Memory B cell (primary cell): ENCODE results near the gene TPST2.
A peak's percentile ranks its signal among the peaks of the same experiment; 100 is the strongest.
"Not testable (repeated sequence)": the region's sequence is repeated elsewhere in the genome, so short reads cannot be mapped to it uniquely, and the experiment has no call there.

Experiments used
- ATAC-seq: fragments of 150-1000 bp; cut with Tn5 transposase; 2 replicates; pipeline ENCODE4 v1.10.0; 2021; ENCODE audit warnings: low read depth, mild to moderate bottlenecking, moderate library complexity
- DNase-seq, 2 donors: peaks; one replicate each; pipeline ENCODE4 v3.0.0; 2022; ENCODE audit warnings: low spot score in 2 of 2
- H3K27ac Mint-ChIP-seq: one replicate; pipeline ENCODE4 v1.8.0; 2022; ENCODE audit warnings: mild to moderate bottlenecking, moderate library complexity, mixed read lengths
- H3K27me3 Mint-ChIP-seq: one replicate; pipeline ENCODE4 v1.8.0; 2022; ENCODE audit warnings: mixed read lengths
- H3K36me3 Mint-ChIP-seq: one replicate; pipeline ENCODE4 v1.8.0; 2022; ENCODE audit warnings: mild to moderate bottlenecking, mixed read lengths
- H3K4me1 Mint-ChIP-seq: one replicate; pipeline ENCODE4 v1.8.0; 2022; ENCODE audit warnings: mixed read lengths
- H3K4me3 Mint-ChIP-seq: one replicate; pipeline ENCODE4 v1.8.0; 2022; ENCODE audit warnings: mild to moderate bottlenecking, moderate library complexity, mixed read lengths
- H3K9me3 Mint-ChIP-seq: one replicate; pipeline ENCODE4 v1.8.0; 2022; ENCODE audit warnings: mixed read lengths

The TPST2 gene

DNA sequence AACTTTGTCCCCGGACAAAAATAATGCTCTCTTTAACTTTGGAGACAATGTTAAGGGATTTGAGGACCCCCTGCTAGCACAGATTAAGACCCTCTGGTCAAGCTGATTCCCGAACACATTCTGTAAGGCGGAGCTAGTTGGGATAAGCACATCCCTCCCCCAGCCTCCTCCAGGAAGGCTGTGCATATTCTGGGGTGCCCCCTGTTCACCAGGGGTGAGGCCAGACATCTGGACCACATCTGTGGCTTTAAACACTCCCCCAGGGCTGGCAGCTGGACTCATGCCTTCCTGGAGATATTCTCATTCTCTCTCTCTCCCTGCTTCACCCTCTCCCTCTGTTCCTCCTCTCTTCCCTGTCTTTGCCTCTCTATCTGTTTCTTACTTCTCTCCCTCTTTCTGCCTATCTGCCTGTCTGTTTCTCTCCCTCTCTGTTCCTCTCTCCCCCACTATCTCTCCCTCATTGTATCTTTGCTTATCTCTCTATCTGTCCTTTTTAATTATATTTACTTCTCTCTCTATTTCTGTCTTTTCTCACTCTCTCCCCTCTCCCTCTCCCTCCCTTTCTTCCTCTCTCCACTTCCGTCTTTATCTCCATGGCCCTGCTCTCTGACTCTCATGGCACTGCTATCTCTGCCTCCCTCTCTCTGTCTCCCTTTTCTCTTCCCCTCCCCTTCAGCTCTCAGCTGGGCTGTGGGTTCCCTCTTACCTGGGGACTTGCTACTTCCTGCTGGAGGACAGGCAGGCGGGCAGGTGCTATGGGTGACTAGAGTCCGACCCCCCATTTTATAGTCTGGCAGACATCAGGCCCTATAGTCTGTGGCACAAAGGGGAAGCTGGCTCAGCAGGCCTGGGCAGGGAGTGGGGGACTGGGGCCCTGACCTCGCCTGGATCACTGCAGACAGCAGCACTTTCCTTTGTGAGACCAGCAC is 27.6 kb upstream of the TPST2 start, which contains the start of gene CRYBB1:
Gene CRYBB1, minus strand, starts transcription at position 757 of the 929 bp plus-strand sequence. CDS start 1,708 bp downstream, outside the sequence.
- Mint-ChIP-seq H3K27ac (peak within 1 kb of the TSS; percentile 49), H3K36me3 (no peaks in the 10 kb centered on the region), H3K4me3 (no peak within 1 kb of the TSS), H3K4me1 (peaks cover 22% of the 10 kb centered on the region), H3K27me3 (peaks cover 7% of the 10 kb centered on the region), H3K9me3 (no peaks in the 10 kb centered on the region)
- DNase-seq (no peak), ATAC-seq (no peak)

DNA sequence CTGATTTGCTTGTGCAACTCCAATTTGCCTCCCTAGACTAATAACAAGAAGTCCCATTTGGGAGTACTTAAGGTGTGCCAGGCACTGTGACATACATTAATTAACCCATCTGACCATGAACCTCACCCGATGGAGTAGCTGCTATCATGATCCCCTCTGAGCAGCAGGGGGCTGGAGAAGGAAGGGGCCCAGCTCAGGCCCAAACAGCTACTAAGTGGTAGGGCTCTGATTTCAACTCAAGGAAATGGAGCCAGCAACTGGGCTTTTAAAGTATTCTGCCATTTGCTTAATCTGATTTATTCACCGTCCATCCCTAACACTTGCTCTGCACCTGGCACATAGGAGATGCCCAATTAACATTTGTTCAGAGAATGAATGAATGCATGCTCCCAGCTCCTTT is 26.7 kb upstream of the TPST2 start:
- no peak overlapping the region for H3K4me3 Mint-ChIP-seq
- H3K4me1 Mint-ChIP-seq: peaks cover 22% of the 10 kb centered on the region
- no peaks in the 10 kb centered on the region for H3K36me3 Mint-ChIP-seq
- no peaks in the 10 kb centered on the region for H3K9me3 Mint-ChIP-seq
- H3K27ac Mint-ChIP-seq: no peak overlapping the region
- ATAC-seq: no peak
- peaks cover 2% of the 10 kb centered on the region for H3K27me3 Mint-ChIP-seq
- DNase-seq: no peak

DNA sequence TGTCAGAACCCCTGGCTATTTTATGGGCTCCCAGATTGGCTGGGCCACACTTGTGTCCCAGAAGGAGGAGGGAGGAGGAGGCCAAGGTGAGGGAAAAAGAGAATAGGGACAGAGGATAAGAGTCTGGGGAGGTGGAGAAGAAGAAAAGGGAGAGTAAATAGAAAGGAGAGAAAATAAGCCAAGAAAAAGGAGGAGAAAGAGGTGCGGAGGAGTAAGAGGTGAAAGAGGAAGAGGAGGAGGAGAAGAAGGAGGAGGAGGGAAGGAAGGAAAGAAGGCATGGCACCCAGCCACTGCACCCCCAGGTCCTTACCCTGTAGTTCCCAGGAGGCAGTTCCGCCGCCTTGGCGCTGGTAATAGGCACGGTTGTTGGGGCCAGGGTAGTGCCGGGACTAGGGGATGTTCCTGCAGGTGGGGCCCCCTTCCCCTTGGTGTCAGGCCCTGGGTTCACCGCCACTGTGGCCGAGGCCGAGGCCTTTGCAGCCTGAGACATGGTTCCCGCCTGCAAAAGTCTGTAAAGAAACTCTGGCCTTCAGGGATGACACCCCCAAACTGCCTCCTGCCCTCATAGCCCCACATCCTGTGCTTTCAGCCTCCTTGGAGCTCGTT is 26.0 kb upstream of the TPST2 start:
- peaks cover 2% of the 10 kb centered on the region for H3K27me3 Mint-ChIP-seq
- DNase-seq (no peak), ATAC-seq (no peak)
- no peak overlapping the region for H3K27ac Mint-ChIP-seq
- no peaks in the 10 kb centered on the region for H3K9me3 Mint-ChIP-seq
- H3K4me3 Mint-ChIP-seq: no peak overlapping the region
- peaks cover 22% of the 10 kb centered on the region for H3K4me1 Mint-ChIP-seq
- no peaks in the 10 kb centered on the region for H3K36me3 Mint-ChIP-seq

DNA sequence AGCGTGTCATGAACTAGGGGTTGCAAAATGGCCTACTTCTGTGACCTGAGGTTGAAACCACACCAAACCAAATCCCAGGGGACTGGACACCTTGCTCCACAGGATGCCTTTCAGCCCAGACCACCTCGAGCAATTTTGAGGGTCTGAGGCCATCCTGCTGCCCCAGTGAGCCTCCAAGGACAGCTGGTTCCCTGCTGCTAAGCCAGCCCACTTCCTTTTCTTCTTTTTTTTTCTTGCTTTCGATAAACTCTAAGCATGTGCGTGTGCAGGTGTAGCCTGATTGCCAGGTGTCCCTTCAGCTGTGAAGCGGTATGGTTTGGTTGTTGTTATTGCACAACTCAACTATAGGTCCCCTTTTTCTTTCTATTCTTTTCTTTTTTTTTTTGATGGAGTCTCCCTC is 25.2 kb upstream of the TPST2 start:
- H3K9me3 Mint-ChIP-seq: no peaks in the 10 kb centered on the region
- peaks cover 30% of the 10 kb centered on the region for H3K4me1 Mint-ChIP-seq
- no peaks in the 10 kb centered on the region for H3K36me3 Mint-ChIP-seq
- ATAC-seq (peak; percentile 97), DNase-seq (peak in 1 of 2 donors; percentile 32)
- peaks cover 2% of the 10 kb centered on the region for H3K27me3 Mint-ChIP-seq
- no peak overlapping the region for H3K4me3 Mint-ChIP-seq
- peak overlapping the region; percentile 36 for H3K27ac Mint-ChIP-seq

DNA sequence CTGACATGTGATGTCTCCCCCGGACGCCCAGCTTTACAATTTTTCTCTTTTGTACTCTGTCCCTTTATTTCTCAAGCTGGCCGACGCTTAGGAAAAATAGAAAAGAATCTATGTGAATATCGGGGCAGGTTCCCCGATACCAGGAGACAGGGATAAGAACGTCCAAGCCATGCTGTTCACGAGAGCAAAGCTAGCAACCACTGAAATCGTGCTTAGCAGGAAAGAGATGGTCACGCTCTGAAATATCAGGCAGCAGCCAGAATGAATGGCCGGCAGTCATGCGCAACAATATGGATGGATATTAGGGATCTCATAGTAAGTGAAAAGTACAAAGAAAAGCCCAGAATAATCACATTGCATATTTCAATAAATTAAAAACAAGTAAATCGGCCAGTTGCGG is 24.4 kb upstream of the TPST2 start:
- DNase-seq (no peak), ATAC-seq (no peak)
- Mint-ChIP-seq H3K36me3 (no peaks in the 10 kb centered on the region), H3K27ac (no peak overlapping the region), H3K4me1 (peaks cover 34% of the 10 kb centered on the region), H3K9me3 (no peaks in the 10 kb centered on the region), H3K4me3 (no peak overlapping the region), H3K27me3 (peaks cover 2% of the 10 kb centered on the region)

DNA sequence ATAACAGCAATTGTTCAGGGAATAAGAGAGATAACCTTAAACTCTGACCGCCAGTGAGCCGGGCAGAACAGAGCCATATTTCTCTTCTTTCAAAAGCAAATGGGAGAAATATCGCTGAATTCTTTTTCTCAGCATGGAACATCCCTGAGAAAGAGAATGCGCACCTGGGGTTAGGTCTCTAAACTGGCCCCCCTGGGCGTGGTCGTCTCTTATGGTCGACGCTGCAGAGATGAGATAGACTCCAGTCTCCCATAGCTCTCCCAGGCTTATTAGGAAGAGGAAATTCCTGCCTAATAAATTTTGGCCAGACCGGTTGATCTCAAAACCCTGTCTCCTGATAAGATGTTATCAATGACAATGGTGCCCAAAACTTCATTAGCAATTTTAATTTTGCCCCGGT is 23.8 kb upstream of the TPST2 start:
- not testable (repeated sequence) for H3K9me3 Mint-ChIP-seq, H3K36me3 Mint-ChIP-seq, H3K27me3 Mint-ChIP-seq, DNase-seq, H3K27ac Mint-ChIP-seq, ATAC-seq, H3K4me3 Mint-ChIP-seq
- peaks cover 33% of the 10 kb centered on the region for H3K4me1 Mint-ChIP-seq

DNA sequence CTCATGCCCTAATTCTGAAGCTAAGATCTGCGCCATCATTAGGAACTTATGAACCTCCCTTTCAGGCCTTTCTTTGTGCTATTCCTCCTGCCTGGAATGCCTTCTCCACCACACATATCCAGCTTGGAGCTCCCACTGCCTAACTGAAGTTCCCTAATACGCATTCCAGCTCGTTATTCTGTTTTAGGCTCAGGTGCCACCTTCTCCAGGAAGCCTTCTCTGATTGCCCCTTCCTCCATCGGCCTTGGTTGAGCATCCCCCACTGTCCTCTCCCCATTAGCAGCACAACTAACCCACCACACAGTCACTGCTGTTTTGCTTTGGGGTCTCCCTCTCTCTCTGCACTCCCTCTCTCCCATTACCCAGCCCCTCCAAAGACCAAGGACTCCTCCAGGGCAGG is 22.7 kb upstream of the TPST2 start:
- Mint-ChIP-seq H3K4me1 (peaks cover 30% of the 10 kb centered on the region), H3K27ac (no peak overlapping the region), H3K27me3 (no peaks in the 10 kb centered on the region), H3K36me3 (no peaks in the 10 kb centered on the region), H3K9me3 (no peaks in the 10 kb centered on the region), H3K4me3 (no peak overlapping the region)
- no peak for DNase-seq
- ATAC-seq: no peak

DNA sequence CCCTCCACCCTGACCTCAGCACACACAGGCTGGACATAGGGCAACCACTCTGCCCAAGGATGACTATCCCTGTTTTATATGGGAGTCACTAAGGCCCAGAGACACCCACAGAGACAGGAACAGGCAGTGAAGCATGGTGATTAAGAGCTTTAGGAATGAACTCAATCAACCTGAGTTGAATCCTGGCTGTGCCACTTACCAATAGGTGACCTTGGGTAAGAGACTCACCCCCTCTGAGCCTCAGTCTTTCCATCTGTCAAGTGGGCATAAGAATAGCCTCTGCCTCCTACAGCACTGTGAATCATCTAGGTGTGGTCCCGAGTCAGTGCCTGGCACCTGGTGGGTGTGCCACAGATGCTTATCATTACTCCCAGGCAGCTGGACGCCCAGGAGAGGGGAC is 21.1 kb upstream of the TPST2 start:
- ATAC-seq (no peak), DNase-seq (no peak)
- H3K4me3 Mint-ChIP-seq: no peak overlapping the region
- H3K27ac Mint-ChIP-seq: no peak overlapping the region
- no peaks in the 10 kb centered on the region for H3K9me3 Mint-ChIP-seq
- no peaks in the 10 kb centered on the region for H3K27me3 Mint-ChIP-seq
- H3K4me1 Mint-ChIP-seq: peaks cover 24% of the 10 kb centered on the region
- no peaks in the 10 kb centered on the region for H3K36me3 Mint-ChIP-seq

DNA sequence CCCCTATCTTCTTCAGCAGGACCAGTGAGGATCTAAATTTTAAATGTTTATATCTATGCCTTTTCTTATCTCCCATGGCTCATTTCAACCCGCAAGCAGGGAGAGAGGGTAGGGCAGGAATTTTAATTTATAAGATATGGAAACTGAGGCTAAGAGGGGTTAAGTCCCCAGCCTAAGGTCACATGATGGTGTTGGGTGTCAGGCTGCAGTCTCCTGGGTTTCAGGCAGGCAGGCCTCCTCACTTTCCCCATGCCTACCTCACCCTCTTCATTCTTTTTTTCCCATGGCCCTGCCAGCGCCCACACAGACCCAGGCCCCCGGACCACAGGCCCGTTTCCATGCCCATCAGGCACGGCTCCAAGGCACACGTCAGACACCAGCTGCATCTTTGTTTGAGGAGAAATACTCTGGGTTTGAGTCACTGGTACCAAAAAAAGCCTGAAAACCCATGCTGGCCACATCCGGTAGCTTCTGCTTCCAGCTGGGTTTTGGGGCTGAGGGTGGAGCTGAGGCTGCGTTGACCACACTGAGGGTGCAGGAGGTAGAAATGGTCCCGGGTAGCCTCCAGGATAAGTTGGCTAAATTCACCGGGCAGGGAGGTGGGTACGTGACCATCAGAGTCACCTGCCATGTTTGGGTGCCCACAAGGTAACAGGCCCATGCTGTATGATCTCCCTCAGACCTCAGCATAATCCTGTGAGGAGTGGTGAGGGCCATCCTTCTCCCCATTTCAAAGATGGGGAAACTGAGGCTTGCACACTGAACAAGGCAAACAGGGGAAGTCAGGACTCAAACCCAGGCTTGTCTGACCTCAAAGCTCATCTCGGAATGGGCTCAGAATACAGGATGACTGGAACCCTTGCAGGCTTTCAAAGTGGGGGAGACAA is 20.4 kb upstream of the TPST2 start:
- ATAC-seq: peak; percentile 16
- no peak for DNase-seq
- H3K4me3 Mint-ChIP-seq: no peak overlapping the region

DNA sequence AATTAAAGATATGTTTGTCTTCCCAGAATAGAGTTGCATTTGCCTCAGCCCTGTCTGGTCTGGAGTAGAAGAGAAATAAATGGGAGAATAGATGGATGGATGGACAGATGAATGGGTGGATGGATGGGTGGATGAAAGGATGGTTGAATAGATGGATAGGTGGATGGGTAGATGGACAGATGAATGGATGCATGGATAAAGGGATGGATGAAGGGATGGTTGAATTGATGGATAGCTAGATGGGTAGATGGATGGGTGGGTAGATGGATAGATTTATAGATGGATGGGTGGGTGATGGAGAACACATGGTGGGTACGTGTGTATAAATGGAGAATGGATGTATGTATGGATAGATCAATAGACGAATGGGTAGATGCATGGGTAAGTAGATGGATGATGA is 19.4 kb upstream of the TPST2 start:
- no peaks in the 10 kb centered on the region for H3K9me3 Mint-ChIP-seq
- ATAC-seq: no peak
- no peak overlapping the region for H3K27ac Mint-ChIP-seq
- no peaks in the 10 kb centered on the region for H3K27me3 Mint-ChIP-seq
- peaks cover 16% of the 10 kb centered on the region for H3K4me1 Mint-ChIP-seq
- no peak overlapping the region for H3K4me3 Mint-ChIP-seq
- no peaks in the 10 kb centered on the region for H3K36me3 Mint-ChIP-seq
- no peak for DNase-seq

More for the DNA sequence above, 20.4 kb upstream of the TPST2 start:
- H3K27me3 Mint-ChIP-seq: no peaks in the 10 kb centered on the region
- H3K27ac Mint-ChIP-seq: no peak overlapping the region
- no peaks in the 10 kb centered on the region for H3K9me3 Mint-ChIP-seq
- H3K4me1 Mint-ChIP-seq: peaks cover 19% of the 10 kb centered on the region
- no peaks in the 10 kb centered on the region for H3K36me3 Mint-ChIP-seq

DNA sequence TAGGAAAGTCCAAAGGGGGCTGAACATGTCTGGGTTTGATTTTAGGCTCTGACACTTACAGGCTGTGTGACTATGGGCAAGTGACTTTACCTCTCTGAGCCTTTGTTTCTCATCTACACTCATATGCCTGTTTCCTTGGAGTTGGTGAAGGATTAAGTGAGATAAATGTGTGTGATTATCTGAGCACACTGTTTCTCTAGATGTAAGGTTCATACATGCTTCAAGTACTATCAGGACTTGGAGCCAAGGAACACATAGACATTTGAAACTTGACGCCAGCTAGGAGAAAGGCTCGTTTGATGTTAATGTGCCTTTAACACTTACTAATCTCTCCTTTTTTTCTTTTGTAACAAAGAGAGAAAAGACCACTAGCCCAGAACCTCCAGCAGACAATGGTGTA is 18.2 kb upstream of the TPST2 start:
- Mint-ChIP-seq H3K36me3 (no peaks in the 10 kb centered on the region), H3K4me3 (no peak overlapping the region), H3K27me3 (no peaks in the 10 kb centered on the region), H3K9me3 (no peaks in the 10 kb centered on the region), H3K4me1 (peaks cover 14% of the 10 kb centered on the region), H3K27ac (no peak overlapping the region)
- DNase-seq (no peak), ATAC-seq (no peak)

DNA sequence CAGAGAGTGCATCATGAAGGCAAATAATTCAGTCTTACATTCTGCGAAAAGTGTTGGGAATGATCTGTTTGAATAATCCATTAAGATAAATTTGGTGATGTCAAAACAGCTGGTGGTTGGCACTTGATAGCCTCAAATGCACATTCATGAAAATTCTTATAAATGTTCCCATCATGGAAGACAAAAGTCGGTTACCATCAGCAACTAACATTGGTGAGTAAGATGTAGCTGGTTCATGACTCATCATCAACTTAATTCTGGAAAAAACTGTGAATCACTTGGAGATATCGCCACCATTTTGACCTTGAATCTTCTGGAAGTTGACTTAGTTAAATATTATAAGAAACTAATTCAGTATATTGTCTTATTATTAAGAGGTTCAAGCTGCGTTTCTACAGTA is 16.7 kb upstream of the TPST2 start:
- no peak overlapping the region for H3K27ac Mint-ChIP-seq
- DNase-seq (no peak), ATAC-seq (no peak)
- H3K4me3 Mint-ChIP-seq: no peak overlapping the region
- no peaks in the 10 kb centered on the region for H3K9me3 Mint-ChIP-seq
- H3K36me3 Mint-ChIP-seq: no peaks in the 10 kb centered on the region
- peaks cover 14% of the 10 kb centered on the region for H3K4me1 Mint-ChIP-seq
- H3K27me3 Mint-ChIP-seq: no peaks in the 10 kb centered on the region

DNA sequence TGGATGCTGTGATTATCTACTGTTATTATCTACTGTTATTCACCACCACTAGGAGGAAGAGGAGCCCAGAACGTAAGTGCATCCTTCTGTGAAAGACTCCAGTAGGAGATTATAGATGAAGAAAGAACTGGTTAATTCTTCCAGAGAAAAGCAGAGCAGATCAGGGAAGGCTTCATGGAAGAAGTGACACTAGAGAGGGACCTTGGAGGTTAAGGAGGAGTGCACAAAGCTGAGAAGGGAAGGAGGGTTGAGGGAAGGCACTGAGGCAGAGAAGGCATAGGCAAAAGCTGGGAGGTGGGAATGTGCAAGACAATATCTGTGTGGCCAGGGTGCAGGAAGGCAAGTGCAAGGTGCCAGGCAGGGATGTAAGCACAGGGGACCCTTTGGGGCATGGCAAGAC is 14.4 kb upstream of the TPST2 start:
- DNase-seq: no peak
- Mint-ChIP-seq H3K4me1 (peaks cover 3% of the 10 kb centered on the region), H3K36me3 (no peaks in the 10 kb centered on the region), H3K4me3 (no peak overlapping the region), H3K9me3 (no peaks in the 10 kb centered on the region), H3K27ac (no peak overlapping the region), H3K27me3 (peaks cover 3% of the 10 kb centered on the region)
- no peak for ATAC-seq

DNA sequence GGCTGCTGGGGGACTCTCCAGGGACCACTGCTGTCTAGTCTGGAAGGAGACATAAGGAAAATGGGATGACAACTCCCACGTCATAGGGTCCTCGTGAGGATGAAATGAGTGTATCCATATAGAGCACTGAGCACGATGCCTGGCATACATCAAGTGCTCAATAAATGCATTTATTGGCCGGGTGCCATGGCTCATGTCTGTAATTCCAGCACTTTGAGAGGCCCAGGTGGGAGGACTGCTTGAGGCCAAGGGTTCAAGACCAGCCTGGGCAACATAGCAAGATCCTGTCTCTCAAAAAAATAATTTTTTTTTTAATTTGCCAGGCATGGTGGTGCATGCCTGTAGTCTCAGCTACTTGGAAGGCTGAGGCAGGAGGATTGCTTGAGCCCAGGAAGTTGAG is 12.2 kb upstream of the TPST2 start:
- Mint-ChIP-seq H3K27me3 (peaks cover 10% of the 10 kb centered on the region), H3K4me1 (no peaks in the 10 kb centered on the region), H3K27ac (no peak overlapping the region), H3K36me3 (no peaks in the 10 kb centered on the region), H3K4me3 (no peak overlapping the region), H3K9me3 (no peaks in the 10 kb centered on the region)
- ATAC-seq: no peak
- no peak for DNase-seq
